ENCODE results near the gene WWOX.

Gene WWOX

DNA sequence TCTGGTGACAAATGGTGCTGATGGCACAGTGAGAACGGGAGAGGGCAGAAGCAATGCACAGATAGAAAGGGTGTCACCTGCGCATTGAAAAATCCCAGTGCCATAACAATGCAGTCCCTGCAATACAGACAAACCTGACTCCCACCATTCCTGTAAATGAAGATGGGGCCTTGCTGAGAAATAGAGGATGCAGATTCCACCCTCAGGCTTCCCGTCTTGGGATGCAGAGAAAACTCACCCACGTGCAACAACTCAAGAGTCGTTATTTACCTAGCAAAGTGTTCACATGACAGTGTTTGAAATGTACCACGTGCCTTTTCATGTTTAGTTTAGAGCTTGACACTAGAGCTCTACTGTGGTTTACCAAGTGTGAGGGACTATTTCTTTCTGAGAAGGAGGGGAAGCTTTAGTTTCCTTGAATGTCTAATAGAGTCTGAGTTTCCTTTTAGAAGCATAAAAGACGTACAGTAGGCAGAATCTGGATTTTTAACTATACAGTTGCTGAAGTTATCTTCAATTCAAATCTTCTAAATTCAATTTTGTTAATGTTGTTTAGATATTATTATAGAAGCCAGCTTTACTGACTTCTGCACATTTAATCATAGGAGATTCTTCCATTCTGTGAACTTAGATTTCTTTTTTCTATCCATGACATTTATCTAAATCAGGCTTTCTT is 35.6 kb downstream of the WWOX start:
- in situ Hi-C loops (cut with MboI; ENCODE audit: low pct_unique_long_range_greater_than_20kb, low sequenced_read_pairs), result no loop called here
- no peak for DNase-seq

DNA sequence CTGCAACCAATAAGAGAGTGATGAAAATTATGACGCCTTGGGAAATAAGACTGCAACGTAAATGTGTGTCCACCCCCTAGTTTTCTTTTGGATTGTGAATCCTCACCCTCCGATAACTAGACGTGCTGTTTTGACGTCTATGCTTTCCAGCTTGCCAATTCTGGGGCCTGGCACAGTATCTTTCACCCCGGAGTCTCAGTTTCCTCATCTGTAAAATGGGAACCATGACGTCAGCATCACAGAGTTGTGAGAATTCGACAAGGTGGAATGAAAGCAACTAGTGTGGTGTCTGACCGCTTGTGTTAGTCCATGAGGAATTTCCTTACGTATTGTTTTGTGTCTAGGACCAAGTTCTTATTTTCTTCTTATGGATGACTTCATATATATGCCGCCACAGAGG is 37.7 kb downstream of the WWOX start:
- DNase-seq, result no peak
- in situ Hi-C loops (cut with MboI; ENCODE audit: low pct_unique_long_range_greater_than_20kb, low sequenced_read_pairs), result no loop called here

DNA sequence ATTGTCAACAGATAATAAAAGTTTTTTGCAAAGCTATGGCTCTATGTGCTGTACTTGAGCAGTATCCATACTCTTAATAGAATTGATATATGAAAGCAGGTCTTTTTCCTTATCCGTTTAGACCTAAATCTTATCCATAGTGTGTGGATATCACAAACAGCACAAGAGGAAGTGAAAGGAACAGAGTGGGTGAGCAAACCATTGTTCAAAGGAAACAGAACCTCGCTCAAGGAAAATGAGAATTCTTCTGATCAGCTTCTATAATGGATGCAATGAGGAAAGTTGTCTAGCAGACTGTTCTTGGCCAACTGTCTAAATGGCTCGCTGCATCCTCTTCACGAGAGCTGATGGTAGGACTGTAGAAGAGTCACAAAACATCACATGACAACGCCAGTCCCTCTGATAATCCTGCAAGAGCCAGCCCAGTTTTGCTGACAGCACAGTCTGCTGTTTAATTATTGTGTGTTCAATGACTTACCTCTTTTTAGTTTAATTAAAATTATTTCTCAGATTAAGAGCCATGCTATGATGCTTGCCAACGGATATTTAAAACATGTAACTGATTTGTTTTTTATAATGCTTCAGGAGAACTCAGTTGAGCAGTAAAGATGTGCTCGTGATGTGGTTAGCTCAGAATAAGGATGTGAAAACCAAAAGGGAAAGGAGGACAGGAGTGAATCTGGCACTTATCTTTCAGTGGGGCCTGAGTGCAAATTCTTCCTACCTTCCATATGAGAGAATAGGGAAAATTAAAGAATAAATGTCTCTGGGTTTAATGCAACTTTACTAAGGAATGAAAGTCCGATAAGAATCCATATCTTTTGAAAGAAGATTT is 38.5 kb downstream of the WWOX start:
- no peak for DNase-seq
- in situ Hi-C loops (cut with MboI; ENCODE audit: low pct_unique_long_range_greater_than_20kb, low sequenced_read_pairs), result no loop called here

DNA sequence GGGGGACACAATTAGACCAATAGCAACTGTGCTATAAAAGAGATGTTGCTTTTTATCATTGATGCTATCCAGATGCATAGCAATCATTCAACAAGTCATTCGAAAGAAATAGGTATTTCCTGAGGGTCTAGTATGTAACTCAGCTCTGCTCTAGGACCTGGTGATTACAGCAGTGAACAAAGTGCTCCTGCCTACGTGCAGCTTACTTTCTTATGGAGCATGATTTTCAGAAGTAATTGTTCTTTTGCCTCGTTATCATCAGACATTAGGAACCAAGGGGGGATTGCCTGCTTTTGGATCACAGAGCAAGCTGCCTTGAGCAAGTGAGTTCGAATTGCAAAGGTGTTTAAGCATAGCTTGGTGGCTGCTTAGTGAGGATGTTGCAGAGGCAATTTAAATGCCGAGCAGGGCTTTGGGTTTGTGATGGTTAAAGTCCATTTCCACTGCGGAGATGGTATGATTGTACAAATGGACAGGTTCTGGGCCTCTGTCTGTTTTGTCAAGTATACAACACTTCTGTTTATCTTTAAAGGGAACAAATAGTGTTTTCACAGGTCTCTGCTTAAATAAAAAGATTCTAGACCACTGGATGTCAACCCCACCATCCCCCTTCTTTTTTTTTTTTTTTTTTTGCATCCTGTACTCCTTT is 41.5 kb downstream of the WWOX start:
- in situ Hi-C loops (cut with MboI; ENCODE audit: low pct_unique_long_range_greater_than_20kb, low sequenced_read_pairs), result no loop called here
- DNase-seq, result no peak

DNA sequence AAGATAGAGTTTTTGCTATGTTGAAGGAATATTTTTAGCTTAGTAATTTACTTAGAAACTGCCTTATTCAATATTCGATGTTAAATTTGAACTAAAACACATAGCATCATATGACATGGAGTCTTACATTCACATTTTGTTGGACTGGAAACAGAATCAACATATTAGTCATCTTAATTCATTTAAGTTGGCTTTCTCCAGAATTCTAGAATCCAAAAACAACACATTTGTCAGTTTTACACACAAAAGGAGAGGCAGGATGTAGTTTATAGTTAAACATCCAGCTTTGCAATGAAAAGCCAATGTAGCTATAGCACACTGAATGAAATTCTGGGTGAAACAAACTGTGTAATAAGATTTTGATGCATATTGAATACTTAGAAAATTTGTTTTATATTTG is 43.3 kb downstream of the WWOX start:
- in situ Hi-C loops (cut with MboI; ENCODE audit: low pct_unique_long_range_greater_than_20kb, low sequenced_read_pairs), result no loop called here

DNA sequence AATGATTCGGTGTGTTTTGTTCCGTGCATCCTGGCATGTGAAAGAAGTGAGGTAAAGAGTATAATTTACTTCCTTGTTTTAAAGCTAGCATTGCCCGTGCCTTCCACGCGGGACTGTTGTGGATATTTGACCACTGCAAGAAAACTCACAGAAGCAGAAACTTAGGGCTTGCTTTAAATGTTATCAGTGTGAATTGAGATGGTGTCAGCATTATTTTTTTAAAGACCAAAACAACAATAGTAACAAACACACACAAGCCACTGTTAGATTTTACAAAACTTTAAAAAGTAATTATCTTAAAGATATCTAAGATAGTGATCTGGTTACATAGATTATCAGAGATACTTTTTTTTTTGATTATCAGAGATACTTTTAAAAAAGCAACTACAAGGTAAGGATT is 47.4 kb downstream of the WWOX start:
- DNase-seq, result peak; percentile 2
- in situ Hi-C loops (cut with MboI; ENCODE audit: low pct_unique_long_range_greater_than_20kb, low sequenced_read_pairs), result no loop called here

More for the DNA sequence above, 43.3 kb downstream of the WWOX start:
- no peak for DNase-seq

DNA sequence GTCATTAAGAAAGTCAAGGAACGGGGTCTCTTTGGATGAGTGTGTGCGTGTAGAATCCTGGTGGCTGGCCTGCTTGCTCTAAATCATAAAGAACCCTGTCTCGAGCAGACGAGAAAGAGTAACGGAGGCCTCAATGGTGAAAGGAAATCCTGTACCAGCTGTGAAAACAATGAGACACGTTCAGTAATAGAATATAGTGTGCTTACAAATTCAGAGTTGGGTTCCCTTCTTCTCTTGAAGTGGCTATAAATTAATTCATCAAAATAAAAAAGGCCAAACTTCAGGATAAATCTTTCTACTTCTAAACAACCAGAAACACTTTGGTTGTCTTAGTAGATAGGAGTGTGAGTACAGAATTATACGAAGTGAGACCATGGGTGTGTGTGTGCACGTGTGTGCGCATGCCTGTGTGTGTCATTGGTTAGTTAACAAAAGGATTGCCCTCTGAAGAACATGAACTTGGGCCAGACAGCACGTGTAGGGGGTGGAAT is 48.5 kb downstream of the WWOX start:
- no peak for DNase-seq
- in situ Hi-C loops (cut with MboI; ENCODE audit: low pct_unique_long_range_greater_than_20kb, low sequenced_read_pairs), result no loop called here

DNA sequence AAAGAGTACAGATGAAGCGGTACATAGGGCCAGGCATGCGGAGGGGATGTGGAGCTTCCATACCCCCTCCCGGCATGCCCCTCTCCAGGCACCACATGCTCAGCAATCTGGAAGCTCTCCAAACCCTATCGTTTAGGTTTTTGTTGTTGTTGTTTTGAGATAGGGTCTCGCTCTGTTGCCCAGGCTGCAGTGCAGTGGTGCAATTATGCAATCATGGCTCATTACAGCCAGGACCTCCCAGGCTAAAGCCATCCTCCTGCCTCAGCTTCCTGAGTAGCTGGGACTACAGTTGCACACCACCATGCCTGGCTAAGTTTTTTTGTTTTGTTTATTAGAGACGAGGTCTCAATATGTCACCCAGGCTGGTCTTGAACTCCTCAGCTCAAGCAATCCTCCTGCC is 50.8 kb downstream of the WWOX start:
- no peak for DNase-seq
- in situ Hi-C loops (cut with MboI; ENCODE audit: low pct_unique_long_range_greater_than_20kb, low sequenced_read_pairs), result no loop called here

DNA sequence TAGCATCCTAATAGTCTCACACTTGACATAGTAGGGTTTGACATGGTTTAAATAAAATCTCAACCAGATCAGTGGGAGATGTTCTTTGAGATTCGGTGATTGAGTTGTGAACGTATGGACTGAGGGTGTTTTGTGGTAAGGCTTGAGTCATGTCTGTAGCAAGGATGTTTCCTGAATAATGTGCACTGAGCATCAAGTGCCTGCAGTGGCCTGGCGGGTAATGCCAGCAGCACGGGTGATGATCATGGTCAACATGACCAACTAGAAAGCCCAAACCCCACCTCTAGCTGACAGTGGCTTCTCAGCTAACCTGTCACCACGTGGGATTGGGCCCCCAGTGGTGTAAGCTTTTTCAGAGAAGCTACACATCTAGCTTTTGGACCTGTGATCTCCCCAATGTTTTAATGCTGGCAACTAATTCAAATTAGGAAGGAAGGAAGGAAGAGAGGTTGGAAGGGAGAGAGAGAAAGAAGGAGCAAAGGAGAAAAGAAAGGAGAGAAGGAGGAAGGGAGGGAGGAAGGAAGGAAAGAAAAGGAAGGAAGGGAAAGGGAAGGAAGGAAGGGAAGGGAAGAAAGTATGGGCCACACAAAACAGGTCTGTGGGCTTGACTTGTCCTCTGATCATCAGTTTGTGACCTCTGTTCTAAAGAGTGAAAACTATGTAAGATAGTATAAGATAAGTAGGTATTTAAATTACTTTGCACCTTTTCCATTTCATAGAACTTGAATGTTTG is 55.4 kb downstream of the WWOX start:
- in situ Hi-C loops (cut with MboI; ENCODE audit: low pct_unique_long_range_greater_than_20kb, low sequenced_read_pairs), result no loop called here
- no peak for DNase-seq

DNA sequence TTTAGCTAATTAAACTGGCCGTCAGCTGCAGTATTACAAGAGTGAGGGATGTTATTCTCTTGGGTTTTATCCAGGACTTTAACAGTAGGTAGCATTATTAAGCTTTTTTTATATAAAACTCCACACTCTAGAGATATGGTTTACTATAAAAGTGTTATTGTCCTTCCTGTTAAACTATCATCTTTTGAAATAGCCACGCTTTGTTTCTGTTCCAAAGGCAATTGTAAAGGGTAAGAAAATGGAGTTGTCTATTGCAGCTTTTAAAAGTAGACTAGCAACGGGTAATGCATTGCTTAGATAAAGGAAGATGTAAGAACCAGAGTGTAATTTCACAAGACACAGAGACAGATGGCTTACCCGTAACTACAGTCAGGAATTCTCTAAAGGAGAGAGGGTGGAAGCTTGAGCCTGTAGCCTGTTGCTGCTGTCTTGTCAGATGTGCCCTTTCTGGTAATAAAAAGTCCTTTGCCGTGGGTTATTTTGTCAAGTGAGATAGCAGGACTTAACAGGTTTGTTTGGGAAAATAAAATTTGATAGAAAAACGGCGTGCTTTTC is 56.4 kb downstream of the WWOX start:
- in situ Hi-C loops (cut with MboI; ENCODE audit: low pct_unique_long_range_greater_than_20kb, low sequenced_read_pairs), result no loop called here
- DNase-seq, result no peak

DNA sequence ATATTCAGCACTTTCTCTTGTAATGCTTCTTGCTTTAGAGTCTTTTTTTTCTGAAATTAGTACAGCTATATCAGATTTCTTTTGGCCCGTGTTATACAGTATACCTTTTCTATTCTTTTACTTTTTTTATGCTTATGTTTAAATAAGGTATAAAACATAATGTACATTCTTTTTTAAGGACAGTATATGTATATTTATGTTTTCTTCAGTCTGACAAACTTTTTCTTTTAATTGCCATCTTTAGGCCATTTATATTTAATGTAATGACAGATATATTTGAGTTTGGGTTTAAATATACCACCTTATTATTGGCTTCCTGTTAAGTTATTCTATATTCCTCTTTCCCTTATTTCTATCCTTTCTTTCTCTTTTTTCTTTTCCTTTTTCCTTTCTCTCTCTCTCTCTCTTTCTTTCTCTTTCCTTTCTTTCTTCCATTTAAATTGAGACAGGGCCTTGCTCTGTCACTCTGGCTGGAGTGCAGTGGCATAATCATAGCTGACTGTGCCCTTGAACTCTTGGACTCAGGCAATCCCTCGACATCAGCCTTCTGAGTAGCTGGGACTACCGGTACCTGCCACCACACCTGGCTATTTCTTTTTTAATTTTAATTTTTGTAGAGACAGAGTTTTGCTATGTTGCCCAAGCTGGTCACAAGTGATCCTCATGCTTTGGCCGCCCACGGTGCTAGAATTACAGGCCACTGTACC is 61.7 kb downstream of the WWOX start:
- in situ Hi-C loops (cut with MboI; ENCODE audit: low pct_unique_long_range_greater_than_20kb, low sequenced_read_pairs), result no loop called here
- no peak for DNase-seq

DNA sequence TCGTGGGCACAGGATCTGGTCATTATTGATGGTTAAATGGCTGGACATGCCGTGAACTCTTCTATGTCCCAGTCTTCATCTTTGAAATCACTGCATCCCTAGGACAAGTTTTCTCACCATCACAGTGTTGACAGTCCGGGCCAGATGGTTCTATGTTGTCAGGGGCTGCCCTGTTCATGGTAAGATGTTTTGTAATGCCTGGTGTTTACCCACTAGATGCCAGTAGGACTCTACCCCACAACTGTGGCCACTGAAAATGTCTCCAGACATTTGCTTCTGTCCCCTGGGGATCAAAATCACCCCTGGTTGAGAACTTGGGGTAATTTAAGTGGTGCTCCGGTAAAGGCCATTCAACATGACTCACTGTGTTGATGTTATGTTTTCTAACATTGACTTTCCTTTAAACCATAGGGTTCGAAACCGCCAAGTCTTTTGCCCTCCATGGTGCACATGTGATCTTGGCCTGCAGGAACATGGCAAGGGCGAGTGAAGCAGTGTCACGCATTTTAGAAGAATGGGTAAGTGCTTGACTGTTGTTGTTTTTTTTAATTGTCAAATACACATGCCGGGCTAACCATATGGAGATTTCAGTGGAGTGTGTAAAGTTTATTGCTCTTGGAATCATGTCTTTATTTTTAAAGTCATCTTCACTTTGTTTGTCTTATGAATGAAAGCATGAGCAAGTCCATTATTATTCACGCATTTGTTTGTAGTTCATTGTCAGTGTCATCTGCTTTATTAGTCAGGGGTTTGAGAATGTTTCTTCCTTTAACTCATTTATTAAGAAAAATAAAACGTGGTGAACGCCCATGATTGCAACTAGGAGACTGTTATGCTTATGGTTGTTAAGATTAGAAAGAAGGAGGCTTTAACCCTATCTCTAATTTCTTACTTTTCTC is 64.6 kb downstream of the WWOX start:
- in situ Hi-C loops (cut with MboI; ENCODE audit: low pct_unique_long_range_greater_than_20kb, low sequenced_read_pairs), result no loop called here
- DNase-seq, result no peak

DNA sequence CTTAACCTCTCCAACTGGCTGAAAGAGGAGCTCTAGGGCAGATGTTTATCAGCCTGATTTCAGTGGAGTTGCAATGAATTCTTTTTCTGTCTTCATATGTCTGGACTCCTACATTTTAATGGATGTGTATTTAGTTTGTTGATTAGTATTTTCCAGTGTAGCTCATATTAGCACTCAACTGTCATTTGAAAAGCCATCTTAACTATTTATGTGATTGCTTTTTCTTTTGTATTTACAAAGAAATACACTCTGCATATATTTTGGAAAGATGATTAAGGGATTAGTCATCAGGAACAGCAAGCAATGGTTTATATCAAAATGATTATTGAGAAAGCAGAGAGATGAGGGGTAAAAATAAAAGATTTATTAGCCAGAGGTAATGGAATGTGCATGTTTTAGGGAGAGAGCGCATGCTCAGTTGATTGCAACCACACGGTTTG is 71.1 kb downstream of the WWOX start:
- in situ Hi-C loops (cut with MboI; ENCODE audit: low pct_unique_long_range_greater_than_20kb, low sequenced_read_pairs), result no loop called here
- DNase-seq, result no peak

DNA sequence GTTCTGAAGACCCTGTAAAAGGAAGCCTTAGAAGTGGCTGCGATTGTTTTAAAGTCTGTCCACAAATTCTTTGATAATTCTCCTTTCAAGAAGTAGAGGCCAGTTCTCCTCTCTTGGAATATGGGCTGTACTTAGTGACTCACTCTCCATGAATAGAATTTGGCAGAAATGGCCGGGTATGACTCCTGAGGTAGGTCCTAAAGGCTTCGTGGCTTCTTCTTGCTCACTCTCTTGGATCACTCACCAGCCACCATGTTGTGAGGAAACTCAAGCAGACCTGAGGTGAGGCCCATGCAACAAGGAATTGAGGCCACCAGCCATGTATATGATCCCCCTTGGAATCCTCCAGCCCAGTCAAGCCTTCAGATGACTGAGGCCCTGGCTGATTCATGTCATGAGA is 75.8 kb downstream of the WWOX start:
- DNase-seq, result no peak
- in situ Hi-C loops (cut with MboI; ENCODE audit: low pct_unique_long_range_greater_than_20kb, low sequenced_read_pairs), result no loop called here

DNA sequence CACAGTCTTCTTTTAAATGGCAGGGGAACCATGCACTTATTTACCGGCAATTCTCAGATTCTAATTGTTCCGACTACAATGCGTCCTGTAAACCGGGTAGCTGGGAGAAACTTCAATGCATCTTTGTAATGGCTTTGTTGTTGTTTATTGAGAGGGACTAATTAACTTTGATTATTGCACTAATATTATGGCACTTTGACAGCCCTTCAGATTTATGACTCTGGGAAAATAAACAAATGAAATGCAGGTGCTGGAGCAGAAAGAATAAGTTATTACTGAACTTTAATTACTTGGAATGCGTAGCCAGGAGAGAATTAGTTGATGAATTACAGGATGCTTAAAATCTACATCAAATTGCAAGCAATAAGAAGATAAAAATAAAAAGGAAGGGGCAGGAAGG is 77.0 kb downstream of the WWOX start:
- in situ Hi-C loops (cut with MboI; ENCODE audit: low pct_unique_long_range_greater_than_20kb, low sequenced_read_pairs), result no loop called here
- DNase-seq, result no peak

DNA sequence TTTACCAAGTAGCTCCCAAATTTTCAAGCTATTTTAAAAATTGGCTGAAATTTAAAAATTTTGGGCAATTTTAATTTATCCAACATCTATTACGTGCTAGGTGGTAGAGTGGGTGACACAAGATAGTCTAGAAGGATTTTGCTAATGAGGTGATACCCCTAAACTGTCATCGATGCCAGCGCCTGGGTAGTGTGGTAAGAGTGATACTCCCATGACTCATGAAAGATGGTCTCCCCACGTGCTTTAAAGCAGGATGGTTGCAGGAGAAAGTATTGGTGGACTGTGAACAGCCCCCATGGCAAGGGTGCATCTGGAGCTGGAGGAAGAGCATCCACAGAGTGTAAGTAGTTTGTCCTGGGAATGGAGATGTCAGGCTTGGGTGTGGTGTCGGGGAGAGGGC is 77.8 kb downstream of the WWOX start:
- in situ Hi-C loops (cut with MboI; ENCODE audit: low pct_unique_long_range_greater_than_20kb, low sequenced_read_pairs), result no loop called here

DNA sequence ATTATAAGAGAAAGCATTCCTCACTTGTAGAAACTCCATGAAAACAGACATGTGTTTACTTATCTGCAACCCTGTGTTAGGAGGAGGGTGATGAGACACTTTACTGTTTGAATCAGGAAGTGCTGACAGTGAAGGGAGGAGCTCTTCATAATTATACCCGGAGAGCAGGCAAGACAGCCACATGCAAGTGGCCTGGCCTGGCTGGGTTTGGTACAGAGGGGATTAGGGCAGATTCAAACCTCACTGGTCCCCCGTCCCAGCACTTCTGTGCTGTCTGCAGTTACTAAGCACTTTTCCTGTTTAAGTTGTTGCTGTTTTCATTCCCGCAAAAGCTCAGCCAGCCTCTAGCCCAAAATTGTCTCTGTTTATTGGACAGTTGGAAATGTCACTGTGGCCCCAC is 78.5 kb downstream of the WWOX start:
- in situ Hi-C loops (cut with MboI; ENCODE audit: low pct_unique_long_range_greater_than_20kb, low sequenced_read_pairs), result no loop called here
- DNase-seq, result peak; percentile 68

More for the DNA sequence above, 77.8 kb downstream of the WWOX start:
- DNase-seq, result no peak

DNA sequence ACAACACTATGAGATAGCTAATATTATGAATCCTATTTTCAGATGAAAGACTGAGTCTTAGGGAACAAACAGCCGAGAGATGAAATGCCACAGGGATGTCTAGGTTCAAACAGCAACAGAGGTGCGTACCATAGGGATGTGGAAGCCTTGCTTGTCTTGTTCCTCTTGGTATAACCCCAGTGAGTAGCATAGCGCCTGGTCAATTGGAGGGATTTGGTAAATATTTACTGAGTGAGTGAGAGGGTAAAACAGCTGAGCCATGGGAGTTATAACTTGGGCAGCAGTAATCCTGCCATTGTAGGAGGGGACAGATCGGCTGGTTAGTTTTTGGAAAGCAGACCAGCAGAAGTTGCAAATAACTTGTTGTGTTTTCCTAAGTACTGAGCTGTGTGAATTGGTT is 80.2 kb downstream of the WWOX start:
- in situ Hi-C loops (cut with MboI; ENCODE audit: low pct_unique_long_range_greater_than_20kb, low sequenced_read_pairs), result no loop called here
- DNase-seq, result no peak
